ENCODE results near the gene PPM1H. TPM values are rescaled to one million over a fixed set of nuclear protein-coding genes. Genes with fewer than 3 reads are reported as not detected.

Gene PPM1H
- total RNA-seq, 4 donors from 2014 or later, result 1.1 to 2.4 (median 1.7) TPM

DNA sequence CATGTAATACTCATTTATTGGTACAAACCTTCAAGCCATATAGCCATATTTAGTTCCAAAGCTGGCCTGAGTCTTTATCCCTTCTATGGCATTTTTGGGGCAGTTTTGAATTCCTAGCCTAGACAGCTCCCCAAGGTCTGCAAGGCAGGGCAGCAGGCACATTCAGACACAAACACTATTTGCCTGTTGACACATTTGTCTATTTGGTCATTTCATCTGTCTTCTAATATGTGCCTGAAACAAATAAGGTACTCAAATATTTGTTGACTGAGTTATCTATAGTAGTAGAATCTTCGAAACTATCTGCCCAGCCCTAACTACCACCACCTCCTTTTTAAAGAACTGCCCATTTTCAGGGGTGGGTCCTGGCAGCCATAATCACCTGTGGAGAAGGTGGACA lies 9.3 kb downstream of the PPM1H start:
- WGBS, 2 donors, result 97 to 100% methylated on average over 1 of the region's 1 CpG
- intact Hi-C loops (cut with DNase I; ENCODE audit: low total_unique reads), result no loop called here

DNA sequence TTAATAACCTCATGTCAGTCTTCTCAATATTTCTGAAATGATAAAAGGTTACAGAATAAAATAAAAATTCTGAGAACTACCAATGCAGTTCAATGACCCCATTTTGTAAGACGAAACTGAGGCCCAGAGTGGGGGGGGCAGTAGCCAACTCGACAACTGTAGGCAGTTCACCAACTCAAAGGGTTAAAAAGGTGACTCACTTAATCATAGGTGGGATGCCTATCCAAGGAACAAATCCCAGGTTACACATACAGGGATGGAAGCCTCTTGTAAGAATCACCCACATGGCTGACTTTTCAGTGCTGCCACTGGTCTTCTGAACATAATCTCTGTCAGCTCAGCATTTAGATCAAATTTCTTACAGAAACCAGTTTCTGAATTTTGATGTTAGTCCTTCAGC lies 10.9 kb downstream of the PPM1H start:
- WGBS, 2 donors, result 86 to 95% methylated on average over 2 of the region's 2 CpGs
- TF ChIP-seq, protein P1, sequence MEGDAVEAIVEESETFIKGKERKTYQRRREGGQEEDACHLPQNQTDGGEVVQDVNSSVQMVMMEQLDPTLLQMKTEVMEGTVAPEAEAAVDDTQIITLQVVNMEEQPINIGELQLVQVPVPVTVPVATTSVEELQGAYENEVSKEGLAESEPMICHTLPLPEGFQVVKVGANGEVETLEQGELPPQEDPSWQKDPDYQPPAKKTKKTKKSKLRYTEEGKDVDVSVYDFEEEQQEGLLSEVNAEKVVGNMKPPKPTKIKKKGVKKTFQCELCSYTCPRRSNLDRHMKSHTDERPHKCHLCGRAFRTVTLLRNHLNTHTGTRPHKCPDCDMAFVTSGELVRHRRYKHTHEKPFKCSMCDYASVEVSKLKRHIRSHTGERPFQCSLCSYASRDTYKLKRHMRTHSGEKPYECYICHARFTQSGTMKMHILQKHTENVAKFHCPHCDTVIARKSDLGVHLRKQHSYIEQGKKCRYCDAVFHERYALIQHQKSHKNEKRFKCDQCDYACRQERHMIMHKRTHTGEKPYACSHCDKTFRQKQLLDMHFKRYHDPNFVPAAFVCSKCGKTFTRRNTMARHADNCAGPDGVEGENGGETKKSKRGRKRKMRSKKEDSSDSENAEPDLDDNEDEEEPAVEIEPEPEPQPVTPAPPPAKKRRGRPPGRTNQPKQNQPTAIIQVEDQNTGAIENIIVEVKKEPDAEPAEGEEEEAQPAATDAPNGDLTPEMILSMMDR (IDR thresholded peaks at IDR 0.05), result no peak
- no peak for TF ChIP-seq POLR2A (IDR thresholded peaks at IDR 0.05)
- no peak overlapping the region for H3K4me3 ChIP-seq (ENCODE audit: low read depth, poor library complexity, severe bottlenecking)
- DNase-seq (ENCODE audit: low spot score in 2 of 2), result no peak
- intact Hi-C loops (cut with DNase I; ENCODE audit: low total_unique reads), result no loop called here

More for the DNA sequence above, 9.3 kb downstream of the PPM1H start:
- TF ChIP-seq POLR2A (IDR thresholded peaks at IDR 0.05), result no peak
- TF ChIP-seq, protein P1 (IDR thresholded peaks at IDR 0.05), result no peak
- H3K4me3 ChIP-seq (ENCODE audit: low read depth, poor library complexity, severe bottlenecking), result no peak overlapping the region
- no peak for DNase-seq (ENCODE audit: low spot score in 2 of 2)

DNA sequence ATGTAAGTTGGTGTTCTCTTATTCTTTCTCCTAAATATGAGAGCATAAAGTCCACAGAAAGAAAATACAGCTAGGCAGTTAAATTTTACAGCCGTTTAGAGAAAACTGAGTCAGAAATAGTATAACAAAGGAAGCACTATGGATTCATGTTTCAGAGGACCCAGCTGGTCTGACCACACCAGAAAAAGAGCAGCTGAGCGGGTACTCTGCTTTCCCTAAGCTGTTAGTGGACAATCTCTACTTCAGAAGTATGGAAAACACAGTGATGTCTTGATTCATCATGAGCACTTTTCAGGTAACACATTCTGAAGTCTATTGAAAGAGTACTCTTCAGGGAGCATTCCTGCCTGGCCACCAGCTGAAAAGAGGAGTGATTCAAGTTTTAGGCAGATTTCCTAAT lies 12.4 kb downstream of the PPM1H start:
- intact Hi-C loops (cut with DNase I; ENCODE audit: low total_unique reads), result no loop called here
- TF ChIP-seq, protein P1 (IDR thresholded peaks at IDR 0.05), result no peak
- TF ChIP-seq POLR2A (IDR thresholded peaks at IDR 0.05), result no peak
- DNase-seq (ENCODE audit: low spot score in 2 of 2), result no peak
- H3K4me3 ChIP-seq (ENCODE audit: low read depth, poor library complexity, severe bottlenecking), result no peak overlapping the region
- 75 to 77% methylated on average over 2 of the region's 2 CpGs for WGBS, 2 donors

DNA sequence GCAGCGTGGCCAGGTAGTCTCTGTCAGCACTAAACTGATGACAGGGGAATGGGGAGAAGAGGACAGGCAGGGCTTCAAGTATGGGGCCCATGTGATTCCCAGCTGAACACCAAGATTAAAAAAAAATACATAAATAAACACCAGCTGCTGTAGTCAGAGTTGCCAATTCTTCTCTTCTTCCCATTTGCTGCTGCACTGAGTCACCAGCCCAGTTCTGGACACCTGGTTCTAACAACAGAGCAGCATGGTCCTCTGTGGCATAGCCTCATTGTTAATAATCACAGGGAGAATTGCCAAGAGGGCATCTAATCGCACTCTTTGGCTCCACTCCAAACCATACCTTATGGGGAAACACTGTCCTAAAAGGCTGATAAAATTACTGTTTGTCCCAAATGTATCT lies 15.1 kb downstream of the PPM1H start:
- intact Hi-C loops (cut with DNase I; ENCODE audit: low total_unique reads), result loop anchor here (5.0 kb wide), 1 partner anchor 1737 kb away; no protein-coding TSS in a partner anchor
- no peak overlapping the region for H3K4me3 ChIP-seq (ENCODE audit: low read depth, poor library complexity, severe bottlenecking)
- WGBS, 2 donors, result 21 to 22% methylated on average over 2 of the region's 2 CpGs
- no peak for DNase-seq (ENCODE audit: low spot score in 2 of 2)
- TF ChIP-seq, protein P1 (IDR thresholded peaks at IDR 0.05), result no peak
- no peak for TF ChIP-seq POLR2A (IDR thresholded peaks at IDR 0.05)

DNA sequence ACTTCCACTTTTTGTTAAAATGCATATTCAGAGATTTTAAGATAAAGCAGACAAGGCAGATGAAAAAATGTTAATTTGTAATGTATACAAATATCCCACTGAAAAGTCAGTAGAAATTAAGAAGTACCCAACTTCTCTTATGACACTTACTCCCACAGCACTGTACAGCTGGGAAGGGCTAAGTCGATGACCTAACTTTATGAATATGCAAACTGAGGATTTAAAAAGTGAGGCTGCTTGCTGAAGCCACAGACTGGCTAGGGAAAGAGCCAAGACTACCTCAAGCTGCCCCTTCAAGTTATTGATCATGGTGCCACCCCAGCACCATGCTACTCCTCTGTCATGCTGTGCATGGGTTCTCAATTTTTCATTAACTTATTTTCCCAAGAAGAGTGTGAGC lies 17.0 kb downstream of the PPM1H start:
- intact Hi-C loops (cut with DNase I; ENCODE audit: low total_unique reads), result loop anchor here (5.0 kb wide), 1 partner anchor 1739 kb away; no protein-coding TSS in a partner anchor
- TF ChIP-seq, protein P1 (IDR thresholded peaks at IDR 0.05), result no peak
- no peak for TF ChIP-seq POLR2A (IDR thresholded peaks at IDR 0.05)
- H3K4me3 ChIP-seq (ENCODE audit: low read depth, poor library complexity, severe bottlenecking), result no peak overlapping the region
- DNase-seq (ENCODE audit: low spot score in 2 of 2), result no peak
- 50 to 57% methylated on average over 1 of the region's 1 CpG for WGBS, 2 donors

Data from lower leg skin (tissue), 4 donors.